ENCODE results near the gene FPGT. TPM values are rescaled to one million over a fixed set of nuclear protein-coding genes. Genes with fewer than 3 reads are reported as not detected.

FPGT gene
- total and polyA plus RNA-seq, 2 of the 8 experiments (the other 6 are each of a cell fraction or from before 2014, with no cell fraction given), result 1.3 to 4.1 TPM

DNA sequence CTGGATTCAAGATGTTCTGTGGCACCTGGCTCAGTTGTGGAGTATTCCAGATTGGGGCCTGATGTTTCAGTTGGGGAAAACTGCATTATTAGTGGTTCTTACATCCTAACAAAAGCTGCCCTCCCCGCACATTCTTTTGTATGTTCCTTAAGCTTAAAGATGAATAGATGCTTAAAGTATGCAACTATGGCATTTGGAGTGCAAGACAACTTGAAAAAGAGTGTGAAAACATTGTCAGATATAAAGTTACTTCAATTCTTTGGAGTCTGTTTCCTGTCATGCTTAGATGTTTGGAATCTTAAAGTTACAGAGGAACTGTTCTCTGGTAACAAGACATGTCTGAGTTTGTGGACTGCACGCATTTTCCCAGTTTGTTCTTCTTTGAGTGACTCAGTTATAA is 7.2 kb downstream of the FPGT start (continued):
- TF ChIP-seq HDAC2 (IDR thresholded peaks at IDR 0.05; ENCODE audit: borderline replicate concordance in 1 of 2, low read depth in 2 of 2, low read length in 2 of 2), result no peak
- TF ChIP-seq BRCA1 (IDR thresholded peaks at IDR 0.05; ENCODE audit: low read depth, low read length), result no peak

Measured in H1 (cell line).